ENCODE measurements around the gene AFG3L2. TPM values are rescaled to one million over a fixed set of nuclear protein-coding genes. Genes with fewer than 3 reads are reported as not detected.
A peak's percentile ranks its signal among the peaks of the same experiment; 100 is the strongest.

Gene AFG3L2
- total and polyA plus RNA-seq, 9 of the 15 experiments (the other 6 are each of a cell fraction or from before 2014, with no cell fraction given): 24.1 to 109 (median 84.0) TPM

- Histone ChIP-seq H2AFZ (ENCODE audit: low read depth, low read length) (no peak overlapping the region), H3K27me3 (ENCODE audit: control insufficient read depth in 2 of 2, insufficient read depth in 2 of 2, low read length in 2 of 2) (no peaks in the 10 kb centered on the region), H3K27ac (ENCODE audit: extremely low read depth, low read depth, low read length) (no peak overlapping the region), H4K20me1 (replicated peaks; ENCODE audit: control insufficient read depth, insufficient read depth, low read length) (no peaks in the 10 kb centered on the region), H3K4me1 (replicated peaks in 1 of 2; ENCODE audit: control insufficient read depth in 2 of 2, insufficient read depth in 2 of 2, low read length in 2 of 2) (no peaks in the 10 kb centered on the region), H3K9me1 (ENCODE audit: control insufficient read depth, insufficient read depth, low read length) (no peaks in the 10 kb centered on the region), H3K36me3 (ENCODE audit: control insufficient read depth, insufficient read depth, low read length) (no peaks in the 10 kb centered on the region), H3K9me3 (replicated peaks; ENCODE audit: control insufficient read depth, insufficient read depth, low read depth, low read length) (no peaks in the 10 kb centered on the region), H3K4me3 (no peak overlapping the region), H3K79me2 (ENCODE audit: control insufficient read depth, insufficient read depth, low read length) (no peaks in the 10 kb centered on the region), H3K9ac (ENCODE audit: insufficient read depth in 1 of 2, low read depth in 2 of 2, low read length in 2 of 2) (no peak overlapping the region), H3K4me2 (ENCODE audit: insufficient read depth, low read length) (no peak overlapping the region)
- POLR2A ChIA-PET: no interaction called here
- intact Hi-C loops (cut with micrococcal nuclease): no loop called here
- DNase-seq (ENCODE audit: extremely low read depth in 1 of 4, low spot score in 3 of 4) (no peak), ATAC-seq (no peak), FAIRE-seq (no peak)
- TF ChIP-seq MAFG (tag; conservative IDR thresholded peaks at IDR 0.05) (peak; percentile 61; the same call in 1 of the 2 replicates), ZNF316 (IDR thresholded peaks at IDR 0.05) (peak; percentile 89), MAFF (IDR thresholded peaks at IDR 0.05; ENCODE audit: low read length) (peak; percentile 41; the same call in 1 of the 2 replicates), MAFK (IDR thresholded peaks at IDR 0.05; ENCODE audit: low read length) (peak; percentile 45), C11orf30 (IDR thresholded peaks at IDR 0.05; ENCODE audit: low read depth) (peak; percentile 83), FOXK2 (conservative IDR thresholded peaks at IDR 0.05 in 1 of 2, IDR thresholded peaks at IDR 0.05 in 1 of 2; ENCODE audit: low read depth in 2 of 2) (no peak)
- WGBS (ENCODE audit: insufficient coverage, low coverage, missing lambda C conversion rate): 63% methylated on average over 3 of the region's 3 CpGs
- CTCF ChIA-PET (ENCODE audit: low intra/inter-chr PET ratio): no interaction called here
- in situ Hi-C loops (cut with MboI): no loop called here
- no TSS peak for BruUV-seq (replicated peaks)
Measured at GRCh38 chr18:12388442-12388841, 11.4 kb upstream of the AFG3L2 start.

DNA sequence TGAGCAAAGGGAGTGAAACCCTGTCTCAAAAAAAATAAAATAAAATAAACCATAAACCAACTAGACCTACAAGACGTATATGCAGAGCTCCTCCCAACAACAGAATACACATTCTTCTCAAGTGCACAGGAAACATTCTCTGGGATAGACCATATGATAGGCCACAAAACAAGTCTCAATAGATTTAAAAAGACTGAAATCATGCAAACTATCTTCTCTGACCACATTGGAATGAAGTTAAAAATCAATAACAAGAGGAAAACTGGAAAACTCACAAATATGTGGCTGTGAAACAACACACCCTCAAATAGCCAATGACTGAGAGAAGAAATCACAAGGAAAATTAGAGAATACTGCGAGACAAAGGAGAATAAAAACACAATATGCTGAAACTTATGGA lies 7.2 kb upstream of the AFG3L2 start:
- ATAC-seq: no peak
- Histone ChIP-seq H3K9me3 (replicated peaks; ENCODE audit: control insufficient read depth, insufficient read depth, low read depth, low read length) (no peaks in the 10 kb centered on the region), H2AFZ (ENCODE audit: low read depth, low read length) (no peak overlapping the region), H3K4me3 (no peak overlapping the region), H3K27me3 (ENCODE audit: control insufficient read depth in 2 of 2, insufficient read depth in 2 of 2, low read length in 2 of 2) (no peaks in the 10 kb centered on the region), H3K9ac (ENCODE audit: insufficient read depth in 1 of 2, low read depth in 2 of 2, low read length in 2 of 2) (no peak overlapping the region), H3K27ac (ENCODE audit: extremely low read depth, low read depth, low read length) (no peak overlapping the region), H4K20me1 (replicated peaks; ENCODE audit: control insufficient read depth, insufficient read depth, low read length) (no peaks in the 10 kb centered on the region), H3K9me1 (ENCODE audit: control insufficient read depth, insufficient read depth, low read length) (no peaks in the 10 kb centered on the region), H3K79me2 (ENCODE audit: control insufficient read depth, insufficient read depth, low read length) (no peaks in the 10 kb centered on the region), H3K36me3 (ENCODE audit: control insufficient read depth, insufficient read depth, low read length) (no peaks in the 10 kb centered on the region), H3K4me2 (ENCODE audit: insufficient read depth, low read length) (no peak overlapping the region), H3K4me1 (replicated peaks in 1 of 2; ENCODE audit: control insufficient read depth in 2 of 2, insufficient read depth in 2 of 2, low read length in 2 of 2) (no peaks in the 10 kb centered on the region; a peak in 1 of 5 replicates)
- FAIRE-seq: no peak
- no TSS peak for BruUV-seq (replicated peaks)
- ChIA-PET CTCF (ENCODE audit: low intra/inter-chr PET ratio) (no interaction called here), POLR2A (no interaction called here)
- WGBS (ENCODE audit: insufficient coverage, low coverage, missing lambda C conversion rate): 22% methylated on average over 2 of the region's 2 CpGs
- DNase-seq (ENCODE audit: extremely low read depth in 1 of 4, low spot score in 3 of 4): no peak
- intact Hi-C loops (cut with micrococcal nuclease) (no loop called here), in situ Hi-C loops (cut with MboI) (no loop called here)
- TF ChIP-seq GABPA (tag; conservative IDR thresholded peaks at IDR 0.05; ENCODE audit: low read depth) (no peak), ZZZ3 (IDR thresholded peaks at IDR 0.05) (no peak), NFATC3 (IDR thresholded peaks at IDR 0.05) (no peak), KAT7 (CRISPR knock-in tag; IDR thresholded peaks at IDR 0.05; ENCODE audit: borderline replicate concordance) (no peak), FOXJ3 (CRISPR knock-in tag; IDR thresholded peaks at IDR 0.05) (no peak), TOE1 (IDR thresholded peaks at IDR 0.05; ENCODE audit: borderline replicate concordance) (no peak), TOE1 (CRISPR knock-in tag; IDR thresholded peaks at IDR 0.05; ENCODE audit: borderline replicate concordance, low read depth) (no peak), CHCHD3 (CRISPR knock-in tag; IDR thresholded peaks at IDR 0.05) (no peak), HNRNPH1 (optimal IDR thresholded peaks at IDR 0.05; ENCODE audit: low read depth, low read length) (no peak)
- TF ChIP-seq, protein P1, sequence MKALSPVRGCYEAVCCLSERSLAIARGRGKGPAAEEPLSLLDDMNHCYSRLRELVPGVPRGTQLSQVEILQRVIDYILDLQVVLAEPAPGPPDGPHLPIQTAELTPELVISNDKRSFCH (CRISPR knock-in tag; IDR thresholded peaks at IDR 0.05): no peak
- TF ChIP-seq, protein P1 (tag; IDR thresholded peaks at IDR 0.05): no peak
